Ascending aorta (tissue), 2 donors: Measurements from ENCODE around the gene GP1BB. TPM values are rescaled to one million over a fixed set of nuclear protein-coding genes. Genes with fewer than 3 reads are reported as not detected.

Source experiments
- DNase-seq, 2 donors: peaks; one replicate each; pipeline ENCODE4 v3.0.0-alpha.2; 2019; ENCODE audit warnings: low spot score in 2 of 2
- H3K27ac ChIP-seq, 2 donors: fragments of 200-600 bp; sonication (generic); one replicate each; pipeline ENCODE4 v1.5.1; 2016 to 2017; ENCODE audit warnings: mild to moderate bottlenecking in 1 of 2
- H3K27me3 ChIP-seq: fragments of 200-600 bp; sonication (generic); one replicate; pipeline ENCODE4 v1.5.1; 2017
- H3K36me3 ChIP-seq, 2 donors: fragments of 200-600 bp; sonication (generic); one replicate each; pipeline ENCODE4 v1.5.1; 2016
- H3K4me1 ChIP-seq, 2 donors: fragments of 200-600 bp; sonication (generic); one replicate each; pipeline ENCODE4 v1.5.1; 2016 to 2017; ENCODE audit warnings: mild to moderate bottlenecking in 1 of 2
- H3K4me3 ChIP-seq, 2 donors: fragments of 200-600 bp; sonication (generic); one replicate each; pipeline ENCODE4 v1.5.1; 2016 to 2017; ENCODE audit warnings: mild to moderate bottlenecking in 1 of 2
- H3K9me3 ChIP-seq, 2 donors: fragments of 200-600 bp; sonication (generic); one replicate each; pipeline ENCODE4 v1.5.1; 2016
- CTCF ChIP-seq, 3 experiments: fragments of 200-600 bp in 2 of 3; fragments of 450-650 bp in 1 of 3; sonication (generic) in 2 of 3; IDR thresholded peaks; one replicate each; pipeline ENCODE4 v1.5.1; 2016 to 2019; ENCODE audit warnings: antibody characterized with exemption in 3 of 3, mild to moderate bottlenecking in 1 of 3, moderate library complexity in 1 of 3
- intact Hi-C: fragments of 100-400 bp; cut with DNase I; formaldehyde crosslinking; loops from one replicate; pipeline ENCODE4 v1.15.1; 2023
- total RNA-seq: library from RNA; depleted of rRNA; stranded (reverse); fragments of >200 nt; gene quantifications from one replicate; pipeline ENCODE4 v1.1.0, GENCODE V29; 2016

Gene GP1BB
- total RNA-seq, 1 donor from 2014 or later = 50.2 TPM

GRCh38 chr22:19716041-19716828 is 7.1 kb upstream of the GP1BB start:
- Histone ChIP-seq H3K27me3 (no peaks in the 10 kb centered on the region), H3K27ac (no peak overlapping the region), H3K36me3 (no peaks in the 10 kb centered on the region), H3K4me3 (no peak overlapping the region), H3K4me1 (peaks cover 13 to 31% of the 10 kb centered on the region in 2 donors), H3K9me3 (no peaks in the 10 kb centered on the region)
- no peak for TF ChIP-seq CTCF (IDR thresholded peaks at IDR 0.05)
- intact Hi-C loops = loop anchor here (5.0 to 10.0 kb wide), 6 partner anchors 81 to 571 kb away; partner anchors contain the start of genes CLTCL1, ESS2, HIRA and MRPL40
- DNase-seq = no peak

DNA sequence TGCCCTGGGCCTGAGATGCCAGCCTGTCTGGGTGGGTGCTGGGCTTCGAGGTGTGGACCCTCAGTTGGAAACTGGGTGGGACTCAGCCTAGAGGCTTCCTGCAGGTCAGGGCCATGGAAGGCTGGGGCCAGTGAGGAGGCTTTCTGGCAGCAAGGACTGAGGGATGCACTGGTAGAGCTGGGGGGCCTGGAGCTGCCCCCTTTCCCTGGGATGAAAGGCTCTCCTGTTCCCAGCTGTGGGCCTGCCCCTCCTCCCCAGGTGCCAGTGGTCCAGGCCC is 6.6 kb upstream of the GP1BB start:
- no peak for DNase-seq
- H3K4me1 ChIP-seq = peaks cover 13 to 31% of the 10 kb centered on the region in 2 donors
- intact Hi-C loops = loop anchor here (5.0 to 10.0 kb wide), 6 partner anchors 82 to 572 kb away; partner anchors contain the start of genes CLTCL1, ESS2, HIRA and MRPL40
- no peak for TF ChIP-seq CTCF (IDR thresholded peaks at IDR 0.05)
- no peaks in the 10 kb centered on the region for H3K9me3 ChIP-seq
- H3K27me3 ChIP-seq = no peaks in the 10 kb centered on the region
- H3K36me3 ChIP-seq = peaks cover 3 to 5% of the 10 kb centered on the region in 2 donors
- no peak overlapping the region for H3K4me3 ChIP-seq
- H3K27ac ChIP-seq = no peak overlapping the region

DNA sequence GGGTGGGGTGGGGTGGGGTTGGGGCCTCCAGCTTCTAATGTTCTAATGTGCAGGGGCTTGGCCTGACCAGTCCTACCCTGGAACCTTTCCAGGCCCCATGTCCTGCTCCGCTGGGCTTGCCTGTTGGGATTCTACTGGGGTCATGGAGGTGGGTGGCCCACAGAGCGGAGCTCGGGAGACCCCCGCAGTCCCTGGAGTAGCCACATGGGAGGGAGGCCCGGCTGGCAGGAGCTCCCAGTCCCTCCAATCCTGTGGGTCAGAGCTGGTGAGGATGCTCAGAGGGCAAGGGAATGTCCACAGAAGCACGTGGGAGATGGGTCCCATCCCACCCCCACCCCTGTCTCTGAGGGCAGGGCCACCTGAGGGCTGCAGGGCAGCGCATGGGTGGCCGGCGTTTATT is 6.2 kb upstream of the GP1BB start:
- H3K27me3 ChIP-seq = no peaks in the 10 kb centered on the region
- H3K9me3 ChIP-seq = no peaks in the 10 kb centered on the region
- intact Hi-C loops = loop anchor here (5.0 to 10.0 kb wide), 6 partner anchors 82 to 572 kb away; partner anchors contain the start of genes CLTCL1, ESS2, HIRA and MRPL40
- TF ChIP-seq CTCF (IDR thresholded peaks at IDR 0.05) = no peak
- H3K4me1 ChIP-seq = peaks cover 13 to 31% of the 10 kb centered on the region in 2 donors
- no peak for DNase-seq
- H3K36me3 ChIP-seq = peaks cover 8% of the 10 kb centered on the region in 2 donors
- no peak overlapping the region for H3K27ac ChIP-seq
- peak overlapping the region in 1 of 2 donors; percentile 87 for H3K4me3 ChIP-seq

- DNase-seq = peak in 1 of 2 donors; percentile 87
- intact Hi-C loops = loop anchor here (1.0 to 10.0 kb wide), 9 partner anchors 39 to 573 kb away; partner anchors contain the start of genes CDC45, CLTCL1, ESS2 and GNB1L
- Histone ChIP-seq H3K27ac (peak overlapping the region; percentile 78 to 80), H3K27me3 (no peaks in the 10 kb centered on the region), H3K4me3 (peak overlapping the region; percentile 85 to 87), H3K4me1 (peaks cover 13 to 31% of the 10 kb centered on the region in 2 donors), H3K36me3 (peaks cover 10 to 14% of the 10 kb centered on the region in 2 donors), H3K9me3 (no peaks in the 10 kb centered on the region)
- peak; percentile 89 to 97 (median 91) for TF ChIP-seq CTCF (IDR thresholded peaks at IDR 0.05)
Measured at GRCh38 chr22:19717691-19718455, 5.5 kb upstream of the GP1BB start.

- no peaks in the 10 kb centered on the region for H3K9me3 ChIP-seq
- H3K27ac ChIP-seq = peak overlapping the region; percentile 78 to 80
- H3K36me3 ChIP-seq = peaks cover 10 to 18% of the 10 kb centered on the region in 2 donors
- H3K27me3 ChIP-seq = no peaks in the 10 kb centered on the region
- DNase-seq = no peak
- intact Hi-C loops = loop anchor here (1.0 to 10.0 kb wide), 9 partner anchors 39 to 574 kb away; partner anchors contain the start of genes CDC45, CLTCL1, ESS2 and GNB1L
- no peak for TF ChIP-seq CTCF (IDR thresholded peaks at IDR 0.05)
- H3K4me1 ChIP-seq = peaks cover 13 to 31% of the 10 kb centered on the region in 2 donors
- peak overlapping the region; percentile 85 to 87 for H3K4me3 ChIP-seq
Measured at GRCh38 chr22:19718456-19719049, 4.8 kb upstream of the GP1BB start.
